NK-92 (cell line): Measurements from ENCODE around the gene ACKR1.

Source experiments
- DNase-seq: peaks from one replicate; lab custom pipeline; 2025; ENCODE audit not compliant: unreplicated experiment; lab: John Stamatoyannopoulos, UW

The ACKR1 gene

DNA sequence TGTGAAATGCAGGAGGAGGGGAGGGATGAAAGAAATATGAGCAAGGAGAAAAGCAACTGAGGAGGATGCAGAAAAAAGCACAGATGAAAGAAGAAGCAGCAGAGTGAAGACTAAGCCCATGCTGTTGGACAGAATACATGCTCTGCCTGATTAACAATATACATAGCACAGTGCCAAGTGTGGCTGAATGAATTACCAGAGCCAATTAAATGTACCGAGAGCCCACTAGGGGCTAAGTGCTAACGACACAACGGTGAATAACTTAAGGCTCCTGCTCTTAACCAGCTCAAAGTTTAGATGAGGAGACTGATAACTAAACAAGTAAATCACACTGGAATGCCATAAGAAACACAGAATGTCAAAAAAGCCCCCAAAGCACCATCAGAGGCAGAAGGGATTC lies 17.6 kb upstream of the ACKR1 start:
- DNase-seq, result no peak

- no peak for DNase-seq
Measured at GRCh38 chr1:159187647-159188374, 16.9 kb upstream of the ACKR1 start.

DNA sequence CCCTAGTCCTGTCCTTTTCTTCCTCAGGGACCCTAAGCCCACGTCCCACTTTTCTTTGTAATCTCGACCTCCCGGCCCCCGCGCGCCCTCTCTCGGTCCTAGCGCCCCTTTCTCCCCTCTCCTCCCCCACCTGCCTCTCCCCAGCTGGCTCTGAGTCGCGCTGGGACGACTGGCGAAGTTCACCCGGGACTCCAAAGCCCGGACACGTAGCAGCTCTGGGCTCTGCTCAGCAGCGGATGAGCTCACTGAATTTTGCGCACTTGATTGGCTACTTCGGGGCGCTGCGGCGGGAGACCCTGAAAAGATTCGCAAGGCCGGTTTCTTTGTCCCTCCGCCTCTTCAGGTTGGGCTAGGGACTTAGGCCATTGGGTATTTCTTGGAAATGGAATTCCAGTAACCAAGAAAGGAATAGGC lies 16.3 kb upstream of the ACKR1 start:
- no peak for DNase-seq

DNA sequence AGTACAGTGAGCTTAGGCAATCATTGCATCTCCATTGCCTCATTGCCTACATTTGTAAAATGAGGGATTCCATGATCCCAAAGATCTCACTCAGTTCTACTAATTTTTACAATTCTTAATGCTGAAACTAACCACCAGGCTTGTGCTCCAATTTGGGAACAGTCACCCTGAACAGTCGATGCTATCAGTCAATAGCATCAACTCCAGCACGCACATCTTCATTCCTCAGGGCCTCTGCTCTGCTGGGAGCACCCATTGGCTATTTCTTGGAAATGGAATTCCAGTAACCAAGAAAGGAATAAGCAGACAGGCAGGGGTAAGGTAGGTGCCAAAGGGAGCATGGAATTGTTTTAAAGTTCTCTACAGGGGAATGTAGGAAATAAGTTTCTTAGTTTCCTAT lies 14.2 kb upstream of the ACKR1 start:
- DNase-seq, result no peak

DNA sequence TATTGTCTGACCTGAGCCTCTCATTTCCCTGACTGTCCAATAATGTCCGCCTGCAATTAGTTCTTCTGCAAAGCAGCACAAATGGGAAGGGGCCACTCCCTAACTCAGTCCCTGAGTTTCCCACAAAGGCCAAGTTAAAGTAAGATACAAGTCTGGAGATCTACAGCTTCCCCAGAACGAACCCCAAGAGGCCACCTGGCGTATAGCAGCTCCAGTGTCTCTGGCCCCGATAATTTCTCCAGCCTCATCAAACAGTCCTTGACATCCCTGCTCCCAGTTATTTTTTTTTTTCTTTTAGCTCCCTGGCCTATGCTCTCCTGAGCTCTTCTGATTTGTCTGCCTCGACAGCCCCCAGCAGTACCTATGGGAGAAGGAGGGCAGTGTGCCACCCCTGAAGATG lies 8.1 kb upstream of the ACKR1 start:
- no peak for DNase-seq

DNA sequence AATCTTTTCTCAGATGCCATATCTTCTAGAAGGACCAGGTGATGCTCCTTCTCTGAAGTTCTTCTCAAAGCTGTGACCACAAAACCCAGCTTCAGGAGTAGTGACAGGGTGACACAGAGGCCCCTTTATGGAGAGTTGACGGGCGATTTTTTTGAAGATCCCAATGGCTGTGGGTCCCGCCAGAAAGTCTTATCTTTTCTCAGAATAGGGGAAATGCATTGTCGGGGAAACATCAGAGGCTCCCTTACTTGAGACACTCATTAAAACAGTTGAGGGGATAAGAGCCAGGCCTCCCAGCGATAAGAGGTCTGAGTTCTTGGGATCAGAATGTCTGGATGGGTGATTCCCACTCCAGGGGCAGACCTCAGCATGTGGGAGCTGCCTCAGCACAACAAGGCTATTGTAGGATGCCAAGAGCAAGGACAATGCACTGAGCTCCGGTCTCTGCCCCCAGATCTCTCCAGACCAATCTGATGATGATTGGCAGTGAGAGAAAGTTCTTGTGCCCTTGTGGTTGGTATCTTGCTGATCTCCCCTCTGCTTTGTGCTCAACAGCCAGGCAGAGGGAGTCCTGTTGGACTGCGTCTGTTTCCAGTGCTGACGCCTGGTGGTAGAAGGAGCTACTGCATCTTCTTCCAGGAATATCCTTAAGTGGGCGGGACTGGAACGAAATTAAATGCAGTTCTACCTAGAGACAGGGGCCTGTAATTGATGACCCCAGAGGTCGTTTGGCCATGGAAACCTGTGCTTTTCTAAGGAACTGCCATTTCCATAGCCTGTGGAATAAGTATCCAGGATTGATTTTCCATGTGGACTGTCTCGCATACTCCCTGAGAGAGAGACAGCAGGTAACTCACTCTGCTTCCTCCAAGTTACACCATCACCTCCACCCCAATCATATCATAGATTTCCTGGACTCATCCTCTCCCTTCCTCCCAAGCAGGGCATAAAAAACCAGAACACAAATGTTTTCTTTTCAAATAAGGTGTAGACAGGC lies 6.8 kb upstream of the ACKR1 start:
- DNase-seq, result no peak

- DNase-seq, result no peak
Measured at GRCh38 chr1:159199901-159200300, 4.8 kb upstream of the ACKR1 start.

DNA sequence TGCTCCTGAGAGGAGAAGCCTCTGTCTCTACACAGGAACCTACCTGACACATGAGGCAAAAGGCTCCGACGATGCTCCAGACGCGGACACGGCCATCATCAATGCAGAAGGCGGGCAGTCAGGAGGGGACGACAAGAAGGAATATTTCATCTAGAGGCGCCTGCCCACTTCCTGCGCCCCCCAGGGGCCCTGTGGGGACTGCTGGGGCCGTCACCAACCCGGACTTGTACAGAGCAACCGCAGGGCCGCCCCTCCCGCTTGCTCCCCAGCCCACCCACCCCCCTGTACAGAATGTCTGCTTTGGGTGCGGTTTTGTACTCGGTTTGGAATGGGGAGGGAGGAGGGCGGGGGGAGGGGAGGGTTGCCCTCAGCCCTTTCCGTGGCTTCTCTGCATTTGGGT lies 3.9 kb upstream of the ACKR1 start:
- no peak for DNase-seq

GRCh38 chr1:159201642-159202041 lies 3.0 kb upstream of the ACKR1 start:
- DNase-seq, result no peak

GRCh38 chr1:159203610-159204009 lies 1.1 kb upstream of the ACKR1 start:
- DNase-seq, result no peak

GRCh38 chr1:159205225-159205624 lies 550 bp downstream of the ACKR1 start:
- DNase-seq, result no peak

DNA sequence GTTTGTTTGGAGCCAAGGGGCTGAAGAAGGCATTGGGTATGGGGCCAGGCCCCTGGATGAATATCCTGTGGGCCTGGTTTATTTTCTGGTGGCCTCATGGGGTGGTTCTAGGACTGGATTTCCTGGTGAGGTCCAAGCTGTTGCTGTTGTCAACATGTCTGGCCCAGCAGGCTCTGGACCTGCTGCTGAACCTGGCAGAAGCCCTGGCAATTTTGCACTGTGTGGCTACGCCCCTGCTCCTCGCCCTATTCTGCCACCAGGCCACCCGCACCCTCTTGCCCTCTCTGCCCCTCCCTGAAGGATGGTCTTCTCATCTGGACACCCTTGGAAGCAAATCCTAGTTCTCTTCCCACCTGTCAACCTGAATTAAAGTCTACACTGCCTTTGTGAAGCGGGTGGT lies 1.4 kb downstream of the ACKR1 start:
- no peak for DNase-seq

DNA sequence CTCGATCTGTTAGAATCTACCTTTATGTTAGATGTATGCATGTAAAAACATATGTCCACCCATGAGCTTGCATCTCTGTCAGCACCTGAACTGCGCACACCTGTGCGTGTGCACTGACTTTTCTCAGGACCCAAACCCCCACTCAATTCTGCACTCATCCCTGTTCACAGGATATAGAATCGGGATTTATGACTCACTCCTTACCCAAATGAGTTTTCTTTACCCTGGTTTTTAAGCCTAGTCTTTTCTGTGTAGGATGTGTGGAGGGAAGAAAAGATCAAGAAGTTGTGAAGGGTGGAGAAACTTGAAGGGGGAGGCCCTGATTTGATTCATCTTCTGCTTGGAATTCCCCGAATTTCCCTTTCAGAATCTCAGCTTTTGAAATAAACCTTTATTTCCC lies 2.4 kb downstream of the ACKR1 start:
- DNase-seq, result no peak

GRCh38 chr1:159207774-159208173 lies 3.1 kb downstream of the ACKR1 start:
- DNase-seq, result no peak

DNA sequence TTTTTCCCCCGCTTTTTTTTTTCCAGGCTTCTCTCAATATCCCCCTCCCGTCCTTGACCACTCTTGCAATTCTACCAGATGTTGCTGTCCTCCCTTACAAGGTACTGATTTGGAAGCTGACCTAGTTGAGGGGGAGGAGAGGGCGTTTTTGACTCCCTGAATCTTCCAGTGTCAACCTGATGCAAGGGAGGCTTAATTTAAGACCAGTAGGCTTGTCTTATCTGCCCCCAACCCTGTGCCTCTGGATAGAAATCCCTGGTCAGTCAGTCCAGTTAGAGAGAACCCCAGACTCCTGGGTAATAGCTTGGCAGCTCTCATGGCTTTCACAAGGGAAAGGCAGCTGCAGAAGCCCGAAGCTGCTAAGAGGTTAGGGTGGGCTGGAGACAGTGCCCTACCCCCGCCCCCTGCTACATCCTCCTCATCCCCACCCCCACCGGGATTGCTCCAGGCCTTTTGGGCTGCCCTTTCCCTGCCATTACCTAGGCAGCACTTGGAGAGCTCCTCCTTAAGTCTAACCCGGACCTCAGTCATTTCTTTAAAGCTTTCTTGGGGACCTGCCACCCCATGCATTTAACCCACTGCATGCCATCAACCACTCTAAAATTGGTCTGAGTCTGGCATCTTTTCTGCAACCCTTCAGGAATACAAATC lies 3.6 kb downstream of the ACKR1 start:
- no peak for DNase-seq

DNA sequence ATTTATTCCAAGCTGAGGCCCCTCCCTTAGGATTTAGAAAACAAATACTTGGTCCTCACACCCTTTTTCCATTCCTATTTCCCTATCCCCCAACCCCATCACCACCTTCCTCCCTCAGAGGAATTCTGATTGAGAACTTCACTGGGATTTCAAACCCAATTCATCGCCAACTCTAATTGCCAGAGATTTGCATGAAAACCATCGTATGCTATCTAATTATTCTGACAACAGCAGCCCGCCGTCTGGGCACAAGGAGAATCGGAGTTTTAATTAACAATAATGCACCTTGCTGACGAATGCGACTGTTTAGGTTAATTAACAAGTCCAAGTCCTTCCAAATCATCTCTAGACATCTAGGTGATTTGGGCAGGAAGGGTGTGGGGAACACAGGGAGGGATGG lies 4.4 kb downstream of the ACKR1 start:
- DNase-seq, result no peak

- no peak for DNase-seq
Measured at GRCh38 chr1:159211331-159212136, 6.9 kb downstream of the ACKR1 start.

- no peak for DNase-seq
Measured at GRCh38 chr1:159212596-159212995, 7.9 kb downstream of the ACKR1 start.

GRCh38 chr1:159214149-159214760 lies 9.6 kb downstream of the ACKR1 start:
- DNase-seq, result no peak
